ENCODE measurements around the gene CCDC102A. TPM values are rescaled to one million over a fixed set of nuclear protein-coding genes. Genes with fewer than 3 reads are reported as not detected.
A peak's percentile ranks its signal among the peaks of the same experiment; 100 is the strongest.

CCDC102A gene
- total and polyA plus RNA-seq, 2 of the 13 experiments (the other 11 are each of a cell fraction or from before 2014, with no cell fraction given), result 2.1 to 2.8 TPM

DNA sequence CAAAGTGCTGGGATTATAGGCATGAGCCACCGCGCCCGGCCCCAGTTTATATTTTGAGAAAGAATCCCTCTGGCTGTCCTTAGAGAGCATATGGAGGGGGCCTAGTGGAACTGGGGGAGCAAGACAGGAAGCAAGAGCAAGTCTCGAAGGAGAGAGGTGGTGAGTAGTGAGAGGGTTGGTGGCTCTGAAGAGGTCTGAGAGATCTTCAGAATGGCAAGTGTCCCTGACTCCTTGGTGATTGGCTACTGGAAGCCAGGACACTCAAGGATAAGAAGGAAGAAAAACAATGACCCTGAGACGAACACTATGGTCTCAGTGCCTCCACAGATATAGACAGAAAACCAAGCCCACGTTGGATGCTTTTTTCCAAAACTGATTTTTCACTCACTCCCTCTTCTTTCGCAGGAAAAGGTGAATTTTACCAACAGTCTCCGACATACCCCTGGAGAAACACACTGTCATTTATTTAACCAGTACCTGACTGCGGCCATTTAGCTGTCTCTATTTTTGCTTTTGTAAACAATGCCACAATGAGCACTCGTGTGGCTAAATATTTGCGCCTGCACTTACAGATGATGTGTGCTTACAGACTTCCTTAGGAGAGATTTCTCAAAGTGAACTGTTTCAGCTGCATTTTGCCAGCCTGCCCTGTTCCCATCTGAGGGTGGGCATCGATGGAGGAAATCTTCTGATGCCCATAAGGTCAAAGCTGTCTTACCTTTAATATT is 34.2 kb downstream of the CCDC102A start:
- H3K9me3 ChIP-seq (ENCODE audit: low read length), result no peaks in the 10 kb centered on the region
- H3K36me3 ChIP-seq (replicated peaks in 1 of 2; ENCODE audit: control insufficient read depth in 1 of 2, insufficient read depth in 2 of 2, low read length in 2 of 2), result no peaks in the 10 kb centered on the region
- WGBS (ENCODE audit: low lambda C conversion rate), result 29% methylated on average over 12 of the region's 12 CpGs
- no peaks in the 10 kb centered on the region for H4K20me1 ChIP-seq (ENCODE audit: insufficient read depth, low read length)
- no peak overlapping the region for H3K27ac ChIP-seq (ENCODE audit: extremely low read length, insufficient read depth, low read length)
- H3K4me2 ChIP-seq (ENCODE audit: low read depth, low read length), result no peak overlapping the region
- intact Hi-C loops (cut with micrococcal nuclease; ENCODE audit: unreplicated experiment), result no loop called here
- DNase-seq (ENCODE audit: low spot score), result no peak
- in situ Hi-C loops (cut with HindIII; ENCODE audit: extremely low pct_ligation_motif_present, low pct_unique_long_range_greater_than_20kb), result no loop called here
- peak; percentile 64; the same call in 1 of the 2 replicates for TF ChIP-seq ZNF652 (CRISPR knock-in tag; IDR thresholded peaks at IDR 0.05; ENCODE audit: borderline replicate concordance, low read depth)
- 0 out of 2 replicates have a peak, but pooled peaks have one; percentile 12 for TF ChIP-seq GATAD2A (CRISPR knock-in tag; IDR thresholded peaks at IDR 0.05)
- TF ChIP-seq SOX13 (IDR thresholded peaks at IDR 0.05), result 0 out of 2 replicates have a peak, but pooled peaks have one; percentile 25
- TF ChIP-seq SOX13 (CRISPR knock-in tag; conservative IDR thresholded peaks at IDR 0.05 in 1 of 2, IDR thresholded peaks at IDR 0.05 in 1 of 2), result peak in 1 of 2 experiments; percentile 44; a peak in 1 of 4 replicates
- no peak for TF ChIP-seq MLXIP (CRISPR knock-in tag; IDR thresholded peaks at IDR 0.05; ENCODE audit: borderline replicate concordance)
- no peak for TF ChIP-seq SOX6 (IDR thresholded peaks at IDR 0.05)
- peak; percentile 19; the same call in 1 of the 2 replicates for TF ChIP-seq SOX6 (CRISPR knock-in tag; IDR thresholded peaks at IDR 0.05)
- TF ChIP-seq FOXA1 (IDR thresholded peaks at IDR 0.05), result no peak
- TF ChIP-seq FOXA1 (CRISPR knock-in tag; IDR thresholded peaks at IDR 0.05), result 0 out of 2 replicates have a peak, but pooled peaks have one; percentile 8
- TF ChIP-seq SOX5 (CRISPR knock-in tag; IDR thresholded peaks at IDR 0.05; ENCODE audit: borderline replicate concordance), result peak; percentile 26; the same call in 1 of the 2 replicates
- no peak for TF ChIP-seq MIXL1 (CRISPR knock-in tag; IDR thresholded peaks at IDR 0.05)
- TF ChIP-seq MAFK (conservative IDR thresholded peaks at IDR 0.05 in 1 of 2, IDR thresholded peaks at IDR 0.05 in 1 of 2; ENCODE audit: low read length in 2 of 2), result no peak
- TF ChIP-seq ZNF7 (CRISPR knock-in tag; IDR thresholded peaks at IDR 0.05), result peak; percentile 85; the same call in 1 of the 2 replicates
- no peak for TF ChIP-seq SMAD3 (CRISPR knock-in tag; IDR thresholded peaks at IDR 0.05)
- no peak for TF ChIP-seq POGK (CRISPR knock-in tag; conservative IDR thresholded peaks at IDR 0.05)
- H2AFZ ChIP-seq (ENCODE audit: low read length), result no peak overlapping the region
- no TSS peak for BruUV-seq (replicated peaks)
- ChIA-PET POLR2A (interaction anchor here (0.8 to 2.9 kb wide), 4 partner anchors 22 to 55 kb away, joined by 3 to 8 read pairs (median 4); partner anchors contain the start of genes CIAPIN1, COQ9 and POLR2C), CTCF (ENCODE audit: low intra/inter-chr PET ratio, low total read pairs) (interaction anchor here (0.6 kb wide), 1 partner anchor 206 kb away, joined by 3 read pairs; no protein-coding TSS in a partner anchor)
- no peaks in the 10 kb centered on the region for H3K79me2 ChIP-seq (ENCODE audit: insufficient read depth, low read length)
- H3K27me3 ChIP-seq (ENCODE audit: control insufficient read depth in 1 of 2, insufficient read depth in 2 of 2, low read length in 2 of 2), result peaks cover 5 to 53% of the 10 kb centered on the region in 2 experiments; a peak in 4 of 5 replicates
- peaks cover 28% of the 10 kb centered on the region for H3K4me1 ChIP-seq (ENCODE audit: insufficient read depth, low read length)
- H3K4me3 ChIP-seq (replicated peaks in 1 of 3; ENCODE audit: insufficient read depth in 1 of 3, low read depth in 2 of 3, low read length in 3 of 3), result no peak overlapping the region
- no peak overlapping the region for H3K9ac ChIP-seq (ENCODE audit: insufficient read depth, low read depth, low read length)
- no peak for FAIRE-seq
- no peak for ATAC-seq

Measured in HepG2 (cell line).